Activated T-helper 17 cell treated with anti-CD3 and anti-CD28 coated beads, Interleukin-2, amount 50 U/mL, for 72 hours (primary cell): ENCODE data around the gene TEKT1. TPM values are rescaled to one million over a fixed set of nuclear protein-coding genes. Genes with fewer than 3 reads are reported as not detected.
"Not testable (repeated sequence)": the region's sequence is repeated elsewhere in the genome, so short reads cannot be mapped to it uniquely, and the experiment has no call there.

Experiments used
- ATAC-seq: fragments of 150-1000 bp; cut with Tn5 transposase; replicated peaks from 2 replicates; pipeline ENCODE4 v1.10.0; 2021; ENCODE audit warnings: mild to moderate bottlenecking, moderate library complexity
- H3K27ac Mint-ChIP-seq: one replicate; pipeline ENCODE4 v1.8.0; 2022; ENCODE audit warnings: mixed read lengths
- H3K27me3 Mint-ChIP-seq: one replicate; pipeline ENCODE4 v1.8.0; 2022; ENCODE audit warnings: mixed read lengths
- H3K36me3 Mint-ChIP-seq: one replicate; pipeline ENCODE4 v1.8.0; 2022; ENCODE audit warnings: low read depth, mild to moderate bottlenecking, mixed read lengths
- H3K4me1 Mint-ChIP-seq: one replicate; pipeline ENCODE4 v1.8.0; 2022; ENCODE audit warnings: mixed read lengths
- H3K4me3 Mint-ChIP-seq: one replicate; pipeline ENCODE4 v1.8.0; 2022; ENCODE audit warnings: mild to moderate bottlenecking, mixed read lengths
- H3K9me3 Mint-ChIP-seq: one replicate; pipeline ENCODE4 v1.8.0; 2022; ENCODE audit warnings: mixed read lengths
- total RNA-seq, 2 donors: library from RNA; stranded (reverse); gene quantifications; one replicate each; pipeline ENCODE4 v1.2.3, GENCODE V29; 2022

The TEKT1 gene
- total RNA-seq, 2 donors from 2014 or later, result not detected

DNA sequence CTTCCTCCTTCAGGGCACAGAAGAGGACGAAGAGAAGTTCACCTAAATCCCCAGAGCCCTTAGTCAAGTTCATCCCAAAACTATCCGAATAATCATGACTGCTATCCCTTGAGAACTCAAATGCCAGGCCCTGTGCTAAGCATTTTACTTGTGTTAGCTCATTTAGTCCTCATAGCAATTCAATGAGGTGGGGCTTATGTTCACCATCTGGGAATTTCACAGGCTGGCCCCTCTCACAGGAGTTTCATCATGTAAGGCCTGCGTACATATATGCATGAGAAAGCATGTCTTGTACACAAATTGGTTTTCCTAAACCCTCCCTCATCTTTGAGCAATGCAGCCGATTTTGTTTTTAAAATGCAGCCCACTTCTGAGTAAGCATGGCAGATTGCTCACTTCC lies 12.9 kb upstream of the TEKT1 start:
- not testable (repeated sequence) for ATAC-seq
- peaks cover 36% of the 10 kb centered on the region for H3K27me3 Mint-ChIP-seq

DNA sequence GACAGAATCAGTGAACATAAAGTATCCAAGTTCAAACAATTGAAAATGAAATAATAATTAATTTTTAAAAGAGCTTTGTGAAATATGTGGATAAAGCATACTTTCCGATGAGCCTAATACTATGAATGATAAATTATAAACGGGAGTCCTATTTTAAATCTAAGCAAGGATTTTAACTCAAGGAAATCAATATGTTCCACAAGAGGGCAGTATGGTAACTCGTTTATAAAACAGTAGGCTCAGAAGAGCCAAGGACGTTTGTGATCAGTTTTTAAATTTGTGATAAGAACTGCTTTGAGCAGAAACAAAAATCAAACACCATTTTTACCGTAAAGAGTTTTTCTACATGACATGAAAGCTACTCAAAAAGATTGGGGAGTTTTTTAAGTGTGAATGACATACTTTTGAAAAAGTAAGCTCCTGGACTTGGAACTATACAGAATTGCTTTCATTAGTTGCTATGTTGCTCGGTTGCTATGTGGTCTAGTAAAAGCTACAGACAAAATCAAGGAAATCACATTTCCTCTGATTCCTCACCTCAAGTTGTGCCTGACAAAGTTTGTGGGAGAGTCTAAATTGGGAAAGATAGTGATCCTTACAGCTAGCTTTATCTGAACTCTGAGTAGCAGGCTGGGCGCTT lies 11.8 kb upstream of the TEKT1 start:
- Mint-ChIP-seq H3K27ac (no peak overlapping the region), H3K4me3 (no peak overlapping the region)

More for the DNA sequence above, 12.9 kb upstream of the TEKT1 start:
- H3K4me3 Mint-ChIP-seq, H3K36me3 Mint-ChIP-seq, H3K9me3 Mint-ChIP-seq, H3K27ac Mint-ChIP-seq, H3K4me1 Mint-ChIP-seq: not testable (repeated sequence)

DNA sequence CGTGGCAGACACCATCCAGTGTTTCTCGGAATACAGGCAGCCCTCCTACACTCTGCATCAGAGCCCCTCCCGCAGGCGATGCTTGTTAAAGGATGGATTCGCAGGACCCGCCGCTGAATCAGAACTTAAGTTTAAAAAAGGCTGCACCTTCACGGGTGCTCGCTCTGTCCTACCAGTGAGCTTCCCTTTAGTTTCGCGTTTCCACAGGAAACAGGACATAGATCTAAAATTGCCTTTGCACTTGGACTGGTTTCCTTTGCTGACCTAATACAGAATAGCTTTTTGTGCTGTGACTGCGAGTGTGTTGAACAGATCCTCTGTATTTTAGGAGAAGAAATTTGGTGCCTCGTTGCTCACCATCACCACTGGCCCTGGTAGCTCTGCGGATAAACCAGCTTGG lies 10.2 kb upstream of the TEKT1 start:
- not testable (repeated sequence) for ATAC-seq, H3K27ac Mint-ChIP-seq, H3K4me3 Mint-ChIP-seq, H3K36me3 Mint-ChIP-seq, H3K9me3 Mint-ChIP-seq, H3K4me1 Mint-ChIP-seq
- H3K27me3 Mint-ChIP-seq, result peaks cover 41% of the 10 kb centered on the region

More for the DNA sequence above, 11.8 kb upstream of the TEKT1 start:
- H3K27me3 Mint-ChIP-seq, result peaks cover 40% of the 10 kb centered on the region
- no peak for ATAC-seq
- no peaks in the 10 kb centered on the region for H3K36me3 Mint-ChIP-seq
- no peaks in the 10 kb centered on the region for H3K4me1 Mint-ChIP-seq
- no peaks in the 10 kb centered on the region for H3K9me3 Mint-ChIP-seq

DNA sequence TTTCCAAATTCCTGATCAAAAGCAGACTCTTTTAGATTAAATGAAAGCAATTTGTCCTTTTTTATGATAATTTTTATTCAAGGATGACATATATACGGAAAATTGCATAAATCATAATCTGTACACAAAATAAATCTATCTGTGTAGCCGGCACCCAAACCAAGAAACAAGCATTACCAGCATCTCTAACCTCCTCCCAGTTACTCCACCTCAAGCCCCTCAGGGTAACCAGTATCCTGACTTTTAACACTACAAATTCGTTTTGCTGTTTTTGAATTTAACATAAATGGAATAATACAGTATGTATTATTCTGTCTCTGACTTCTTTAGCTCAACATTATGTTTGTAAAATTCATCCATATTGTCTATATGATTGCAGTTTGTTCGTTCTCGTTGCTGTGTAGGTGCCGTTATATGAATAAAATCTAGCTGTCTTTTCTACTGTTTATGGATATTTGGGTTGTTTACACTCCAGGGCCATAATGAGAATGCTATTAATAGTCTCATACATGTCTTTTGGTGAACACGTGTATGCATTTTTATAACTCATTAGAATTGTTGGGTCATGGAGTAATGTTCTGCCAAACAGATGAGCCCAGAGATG lies 1.0 kb downstream of the TEKT1 start:
- Mint-ChIP-seq H3K27me3 (peaks cover 41% of the 10 kb centered on the region), H3K4me1 (no peaks in the 10 kb centered on the region), H3K27ac (no peak overlapping the region), H3K36me3 (no peaks in the 10 kb centered on the region), H3K4me3 (no peak overlapping the region), H3K9me3 (no peaks in the 10 kb centered on the region)
- no peak for ATAC-seq

DNA sequence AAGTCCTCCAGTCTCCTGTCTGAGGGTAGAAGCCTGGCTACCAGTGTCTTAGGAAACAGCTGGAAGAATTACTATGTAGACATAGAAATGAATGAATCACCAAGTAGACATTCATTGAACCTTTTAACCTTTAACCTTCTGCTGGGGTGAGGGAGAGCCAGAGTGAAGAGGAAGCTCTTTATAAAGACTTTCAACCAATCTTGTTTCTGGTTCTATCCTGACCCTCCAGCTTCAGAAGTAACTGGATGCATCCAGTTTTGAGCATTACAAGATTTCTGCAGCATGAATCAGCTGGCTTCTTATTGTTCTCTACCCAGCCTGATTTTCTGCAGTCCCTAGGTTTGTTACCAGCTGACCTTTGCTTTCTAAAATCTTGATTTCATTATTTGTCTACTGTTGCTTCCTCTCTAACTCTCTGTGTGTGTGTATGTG lies 8.5 kb downstream of the TEKT1 start:
- Mint-ChIP-seq H3K36me3 (no peaks in the 10 kb centered on the region), H3K9me3 (no peaks in the 10 kb centered on the region), H3K27me3 (peaks cover 21% of the 10 kb centered on the region), H3K4me1 (no peaks in the 10 kb centered on the region), H3K27ac (no peak overlapping the region), H3K4me3 (no peak overlapping the region)
- ATAC-seq, result peak; percentile 59

DNA sequence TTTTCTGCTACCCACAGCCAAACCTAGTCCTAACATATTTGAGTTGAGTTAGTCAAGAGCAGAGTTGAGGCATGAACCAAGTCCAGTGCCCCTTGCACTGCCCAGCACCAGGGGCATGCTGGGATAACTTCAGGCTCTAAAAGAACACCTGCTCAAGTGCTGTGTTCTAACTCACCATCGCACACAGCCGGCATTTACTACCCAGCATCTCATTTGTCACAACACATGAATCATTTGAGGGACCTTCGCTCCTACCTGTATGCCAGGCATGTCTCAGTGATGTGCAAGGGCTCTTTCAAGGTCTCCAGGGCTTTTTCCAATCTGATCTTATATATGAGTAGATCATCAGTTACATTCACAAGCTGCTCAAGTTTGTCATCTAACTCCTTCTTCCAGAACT lies 12.6 kb downstream of the TEKT1 start:
- H3K27ac Mint-ChIP-seq, result no peak overlapping the region
- ATAC-seq, result no peak
- no peaks in the 10 kb centered on the region for H3K9me3 Mint-ChIP-seq
- H3K36me3 Mint-ChIP-seq, result no peaks in the 10 kb centered on the region
- no peaks in the 10 kb centered on the region for H3K4me1 Mint-ChIP-seq
- no peak overlapping the region for H3K4me3 Mint-ChIP-seq
- H3K27me3 Mint-ChIP-seq, result peaks cover 17% of the 10 kb centered on the region

DNA sequence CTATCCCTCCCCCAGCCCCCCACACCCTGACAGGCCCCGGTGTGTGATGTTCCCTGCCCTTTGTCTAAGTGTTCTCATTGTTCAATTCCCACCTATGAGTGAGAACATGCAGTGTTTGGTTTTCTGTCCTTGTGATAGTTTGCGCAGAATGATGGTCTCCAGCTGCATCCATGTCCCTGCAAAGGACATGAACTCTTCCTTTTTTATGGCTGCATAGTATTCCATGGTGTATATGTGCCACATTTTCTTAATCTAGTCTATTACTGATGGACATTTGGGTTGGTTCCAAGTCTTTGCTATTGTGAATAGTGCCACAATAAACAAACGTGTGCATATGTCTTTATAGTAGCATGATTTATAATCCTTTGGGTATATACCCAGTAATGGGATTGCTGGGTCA lies 15.2 kb downstream of the TEKT1 start:
- not testable (repeated sequence) for H3K9me3 Mint-ChIP-seq, H3K27ac Mint-ChIP-seq, H3K4me3 Mint-ChIP-seq, H3K4me1 Mint-ChIP-seq, ATAC-seq, H3K36me3 Mint-ChIP-seq
- H3K27me3 Mint-ChIP-seq, result peaks cover 29% of the 10 kb centered on the region

DNA sequence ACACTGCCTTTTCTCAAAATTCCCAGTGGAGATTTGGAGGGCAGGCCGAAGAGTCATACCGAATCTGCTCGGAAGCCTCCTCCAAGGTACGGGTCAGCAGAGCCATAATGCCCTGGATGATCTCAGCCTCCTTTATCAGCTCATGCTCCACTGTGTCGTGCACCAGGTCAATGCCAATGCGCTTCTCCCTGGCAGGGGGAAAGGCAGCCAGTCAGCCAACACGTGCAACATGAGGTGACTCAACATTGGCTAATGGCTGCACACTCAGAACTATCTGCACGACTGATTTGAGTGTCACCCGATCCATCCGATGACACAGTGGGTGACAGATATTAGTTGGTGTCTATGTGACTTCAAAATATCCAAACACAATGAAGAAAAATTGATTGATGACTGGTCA lies 15.8 kb downstream of the TEKT1 start:
- H3K4me3 Mint-ChIP-seq, result no peak overlapping the region
- no peaks in the 10 kb centered on the region for H3K36me3 Mint-ChIP-seq
- no peaks in the 10 kb centered on the region for H3K9me3 Mint-ChIP-seq
- no peaks in the 10 kb centered on the region for H3K4me1 Mint-ChIP-seq
- peaks cover 33% of the 10 kb centered on the region for H3K27me3 Mint-ChIP-seq
- H3K27ac Mint-ChIP-seq, result no peak overlapping the region
- ATAC-seq, result no peak

DNA sequence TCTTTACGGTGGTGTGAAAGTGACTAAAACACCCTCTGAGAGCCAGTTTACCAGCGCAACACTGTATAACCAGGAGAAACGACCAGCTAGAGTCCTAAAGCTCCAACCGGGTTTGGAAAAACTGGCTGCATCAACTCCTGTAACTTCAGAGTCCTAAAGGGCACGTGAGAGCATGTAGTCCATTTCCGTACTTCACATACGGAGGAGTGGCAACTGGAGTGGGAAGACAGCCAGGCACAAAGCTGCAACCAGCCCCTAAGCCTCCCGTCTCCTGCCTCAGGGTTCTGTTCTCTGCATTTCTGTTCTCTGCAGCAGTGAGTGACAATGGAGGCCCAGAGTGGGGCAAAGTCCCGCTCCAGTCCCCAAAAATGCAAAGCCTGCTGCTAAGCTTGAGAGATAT lies 19.2 kb downstream of the TEKT1 start:
- Mint-ChIP-seq H3K36me3 (no peaks in the 10 kb centered on the region), H3K4me1 (no peaks in the 10 kb centered on the region), H3K4me3 (no peak overlapping the region), H3K27ac (no peak overlapping the region), H3K27me3 (peaks cover 36% of the 10 kb centered on the region), H3K9me3 (no peaks in the 10 kb centered on the region)
- ATAC-seq, result no peak

DNA sequence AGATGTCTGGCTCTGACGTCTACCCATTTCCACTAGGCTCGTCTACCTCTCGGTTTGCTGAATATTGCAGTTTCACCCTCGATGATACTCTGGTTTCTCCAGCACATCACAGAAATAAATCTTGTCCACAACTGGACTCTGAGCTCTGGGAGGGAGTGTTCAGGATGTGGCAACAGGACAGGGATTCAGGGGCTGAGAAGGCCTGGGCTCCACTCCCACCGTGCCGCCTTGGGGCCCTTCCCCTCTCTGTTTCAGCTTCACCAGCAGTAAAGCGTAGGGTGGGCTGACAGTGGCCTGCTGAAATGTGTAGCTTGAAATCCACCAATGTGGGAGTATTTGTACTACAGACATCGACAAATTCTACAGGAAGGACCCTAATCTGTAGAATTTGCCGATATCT lies 20.0 kb downstream of the TEKT1 start:
- H3K27ac Mint-ChIP-seq, result no peak overlapping the region
- H3K36me3 Mint-ChIP-seq, result no peaks in the 10 kb centered on the region
- no peak for ATAC-seq
- no peaks in the 10 kb centered on the region for H3K4me1 Mint-ChIP-seq
- H3K4me3 Mint-ChIP-seq, result no peak overlapping the region
- no peaks in the 10 kb centered on the region for H3K9me3 Mint-ChIP-seq
- peaks cover 36% of the 10 kb centered on the region for H3K27me3 Mint-ChIP-seq

DNA sequence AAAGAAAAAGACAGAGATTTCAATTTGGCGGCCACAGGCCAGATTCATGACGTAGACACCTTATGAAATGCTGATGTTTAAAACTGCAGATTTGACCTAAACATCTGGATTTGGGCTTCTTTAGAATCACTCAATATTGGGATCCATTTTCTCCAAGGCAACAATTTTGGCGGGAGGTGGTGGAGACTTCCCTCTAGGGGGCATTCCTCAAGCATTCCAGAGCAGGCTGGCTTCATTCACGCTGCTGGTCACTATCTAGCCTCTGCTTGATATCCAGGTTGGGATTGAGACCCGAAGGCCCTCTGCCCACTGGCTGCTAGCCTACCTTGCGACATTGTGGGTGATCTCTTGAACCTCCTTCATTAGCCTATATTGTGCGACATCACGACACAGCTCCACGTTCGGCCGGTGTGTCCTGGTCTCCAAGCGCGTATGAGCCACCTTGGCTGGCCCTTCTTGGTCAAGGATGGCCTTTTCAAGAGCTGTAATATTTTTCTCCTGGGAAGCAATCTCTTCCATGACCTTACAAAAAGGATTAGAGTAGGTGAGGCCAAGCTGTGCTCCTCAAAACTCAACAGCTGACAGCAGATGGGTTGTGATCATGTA lies 31.0 kb downstream of the TEKT1 start:
- Mint-ChIP-seq H3K4me3 (no peak overlapping the region), H3K27ac (no peak overlapping the region), H3K27me3 (peaks cover 12% of the 10 kb centered on the region), H3K4me1 (no peaks in the 10 kb centered on the region), H3K9me3 (no peaks in the 10 kb centered on the region), H3K36me3 (no peaks in the 10 kb centered on the region)
- ATAC-seq, result no peak

DNA sequence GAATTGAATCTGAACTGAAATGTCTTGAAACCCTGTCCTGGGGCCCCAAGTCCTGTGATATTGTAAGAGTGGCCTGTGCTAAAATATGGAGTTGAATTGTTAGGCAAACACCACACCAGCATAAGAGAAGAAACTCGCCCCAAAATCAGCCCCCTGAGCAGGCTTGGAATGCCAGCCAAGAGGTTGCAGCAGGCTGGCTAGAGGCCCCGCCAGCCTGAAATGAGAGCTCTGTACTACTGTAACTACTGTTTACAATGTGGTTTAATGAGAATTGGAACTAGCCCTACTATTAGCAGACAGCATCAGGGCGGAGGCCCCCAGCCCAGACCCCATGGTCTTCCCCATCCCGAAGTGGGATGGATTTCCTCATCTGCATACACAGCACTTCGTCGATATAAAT lies 31.8 kb downstream of the TEKT1 start:
- Mint-ChIP-seq H3K4me1 (no peaks in the 10 kb centered on the region), H3K27me3 (peaks cover 11% of the 10 kb centered on the region), H3K36me3 (no peaks in the 10 kb centered on the region), H3K9me3 (no peaks in the 10 kb centered on the region), H3K4me3 (no peak overlapping the region), H3K27ac (no peak overlapping the region)
- ATAC-seq, result no peak

DNA sequence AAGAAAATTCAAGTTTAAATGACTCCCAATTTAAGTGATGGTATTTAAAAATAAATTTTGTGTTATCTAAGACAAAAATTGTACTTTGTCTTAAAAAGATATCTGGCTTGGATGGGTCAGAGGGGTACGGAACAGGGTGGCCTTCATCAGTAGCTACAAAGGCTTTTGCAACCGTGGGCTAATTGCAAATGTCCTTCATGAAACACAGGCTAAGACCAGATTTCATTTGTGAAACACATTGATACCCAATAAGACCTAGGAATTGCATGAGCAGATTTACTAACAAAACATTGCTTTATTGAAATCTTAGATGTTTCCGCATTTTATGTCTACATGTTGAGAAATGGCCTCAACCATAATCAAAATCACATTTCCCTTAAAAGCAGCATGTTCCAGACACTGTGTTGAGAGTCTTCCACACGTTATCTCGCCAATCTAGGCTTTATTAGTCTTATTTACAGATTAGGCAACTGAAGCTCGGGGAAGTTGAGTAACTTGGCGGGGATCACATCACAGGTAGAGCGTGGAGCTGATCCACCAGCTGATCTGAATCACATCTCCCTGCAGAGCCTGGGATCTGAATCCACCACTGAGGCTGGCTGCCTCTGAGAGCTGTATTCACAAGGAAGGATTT lies 33.7 kb downstream of the TEKT1 start:
- no peak overlapping the region for H3K27ac Mint-ChIP-seq
- no peak for ATAC-seq

DNA sequence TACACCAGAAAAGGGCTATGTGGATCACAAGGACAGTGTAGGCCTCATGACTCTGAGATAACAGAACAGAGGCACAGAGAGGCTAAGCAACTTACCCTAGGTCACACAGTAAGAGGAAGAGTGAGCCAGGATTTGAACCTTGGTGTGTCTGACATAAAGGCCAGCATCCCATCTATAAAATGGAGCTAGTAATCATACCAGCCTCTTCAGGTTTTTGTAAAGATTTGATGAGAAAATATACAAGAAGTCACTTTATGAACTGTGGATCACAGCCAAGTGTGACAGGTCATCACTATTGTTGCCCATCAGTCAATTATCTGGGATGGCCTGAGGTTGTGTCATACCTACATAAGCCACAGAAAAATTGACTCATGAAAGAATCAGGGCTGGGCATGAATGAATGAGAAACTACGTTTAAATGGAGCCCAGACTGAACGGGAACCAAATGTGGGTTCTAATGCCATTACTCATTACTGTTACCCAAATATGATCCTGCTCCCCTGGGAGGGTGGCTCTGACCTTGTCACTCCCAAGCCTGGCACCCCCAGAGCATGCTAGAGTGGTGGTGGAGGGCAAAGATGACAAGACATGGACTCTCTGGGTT lies 34.5 kb downstream of the TEKT1 start:
- ATAC-seq, result no peak
- no peaks in the 10 kb centered on the region for H3K36me3 Mint-ChIP-seq
- H3K9me3 Mint-ChIP-seq, result no peaks in the 10 kb centered on the region
- H3K27me3 Mint-ChIP-seq, result peaks cover 24% of the 10 kb centered on the region
- no peaks in the 10 kb centered on the region for H3K4me1 Mint-ChIP-seq
- H3K4me3 Mint-ChIP-seq, result no peak overlapping the region
- H3K27ac Mint-ChIP-seq, result no peak overlapping the region

More for the DNA sequence above, 33.7 kb downstream of the TEKT1 start:
- Mint-ChIP-seq H3K27me3 (peaks cover 16% of the 10 kb centered on the region), H3K9me3 (no peaks in the 10 kb centered on the region), H3K4me3 (no peak overlapping the region), H3K4me1 (no peaks in the 10 kb centered on the region), H3K36me3 (no peaks in the 10 kb centered on the region)
